Measurements from ENCODE around the gene ARAP2.

The ARAP2 gene

DNA sequence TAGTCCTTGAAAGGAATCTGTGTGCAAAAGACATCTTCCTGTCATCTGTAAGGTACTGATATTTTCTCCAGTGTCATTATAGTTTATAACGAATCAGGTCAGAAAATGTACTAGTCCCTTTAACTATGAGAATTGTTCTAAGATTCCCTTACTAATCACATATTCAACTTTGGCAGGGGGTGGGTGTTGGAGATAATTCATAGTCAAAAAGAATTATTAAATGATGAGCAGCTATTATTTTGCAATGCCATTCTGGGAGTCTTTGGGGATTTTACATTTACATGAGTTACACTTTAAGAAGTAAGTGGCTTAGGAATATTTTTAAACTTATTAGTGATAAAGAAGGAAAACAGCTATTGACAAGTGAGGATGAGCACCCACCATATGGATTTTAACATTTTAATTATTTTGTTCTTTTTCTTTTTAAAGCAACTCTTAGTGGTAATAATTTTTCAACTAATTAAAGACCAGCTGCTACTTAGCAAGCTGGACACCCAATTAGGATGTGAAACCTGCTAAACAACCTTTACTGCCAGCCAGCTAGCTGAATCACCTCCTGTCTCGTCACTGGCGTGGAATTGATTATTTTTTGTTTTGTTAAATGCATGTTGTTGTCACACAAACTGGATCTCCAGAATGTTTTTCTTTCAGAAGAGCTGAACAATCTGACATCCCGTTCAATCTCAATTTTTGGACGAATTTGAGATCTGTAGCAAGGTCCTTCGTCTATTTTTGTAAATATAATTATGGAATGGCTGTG, 219.2 kb downstream of the ARAP2 start:
- DNase-seq, result no peak

GRCh38 chr4:36020351-36020750, 224.0 kb downstream of the ARAP2 start:
- DNase-seq, result no peak

All from NCI-H187 (cell line).